ENCODE data around the gene SYNPR.

GRCh38 chr3:63593779-63594178, 315.7 kb downstream of the SYNPR start:
- no peak for TF ChIP-seq POLR2AphosphoS5 (IDR thresholded peaks at IDR 0.05)
- TF ChIP-seq, protein P1, sequence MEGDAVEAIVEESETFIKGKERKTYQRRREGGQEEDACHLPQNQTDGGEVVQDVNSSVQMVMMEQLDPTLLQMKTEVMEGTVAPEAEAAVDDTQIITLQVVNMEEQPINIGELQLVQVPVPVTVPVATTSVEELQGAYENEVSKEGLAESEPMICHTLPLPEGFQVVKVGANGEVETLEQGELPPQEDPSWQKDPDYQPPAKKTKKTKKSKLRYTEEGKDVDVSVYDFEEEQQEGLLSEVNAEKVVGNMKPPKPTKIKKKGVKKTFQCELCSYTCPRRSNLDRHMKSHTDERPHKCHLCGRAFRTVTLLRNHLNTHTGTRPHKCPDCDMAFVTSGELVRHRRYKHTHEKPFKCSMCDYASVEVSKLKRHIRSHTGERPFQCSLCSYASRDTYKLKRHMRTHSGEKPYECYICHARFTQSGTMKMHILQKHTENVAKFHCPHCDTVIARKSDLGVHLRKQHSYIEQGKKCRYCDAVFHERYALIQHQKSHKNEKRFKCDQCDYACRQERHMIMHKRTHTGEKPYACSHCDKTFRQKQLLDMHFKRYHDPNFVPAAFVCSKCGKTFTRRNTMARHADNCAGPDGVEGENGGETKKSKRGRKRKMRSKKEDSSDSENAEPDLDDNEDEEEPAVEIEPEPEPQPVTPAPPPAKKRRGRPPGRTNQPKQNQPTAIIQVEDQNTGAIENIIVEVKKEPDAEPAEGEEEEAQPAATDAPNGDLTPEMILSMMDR (IDR thresholded peaks at IDR 0.05; ENCODE audit: poor library complexity, severe bottlenecking): no peak
- no peak for TF ChIP-seq EZH2 (IDR thresholded peaks at IDR 0.05; ENCODE audit: borderline replicate concordance, insufficient read depth, low read length, poor library complexity, severe bottlenecking)
